HG03025 (cell line): ENCODE data around the gene PRDM5.

ENCODE experiments used
- ATAC-seq: cut with Tn5 transposase; IDR thresholded peaks from one replicate; pipeline ENCODE4 v1.9.1; 2021; ENCODE audit warnings: mild to moderate bottlenecking, moderate library complexity; ENCODE audit not compliant: unreplicated experiment, low FRiP score

Gene PRDM5

GRCh38 chr4:120922381-120923206 is at the start of gene PRDM5:
Gene PRDM5, minus strand, starts transcription at chr4:120922726. Its CDS starts 118 bp downstream, at chr4:120922608.
- no peak for ATAC-seq

- no peak for ATAC-seq
These were observed 49.4 kb upstream of the PRDM5 start for GRCh38 chr4:120971884-120972283.

GRCh38 chr4:120965938-120966337 is 43.4 kb upstream of the PRDM5 start:
- no peak for ATAC-seq

- no peak for ATAC-seq
These were observed 42.1 kb upstream of the PRDM5 start for GRCh38 chr4:120964596-120964995.

GRCh38 chr4:120963449-120963848 is 40.9 kb upstream of the PRDM5 start:
- ATAC-seq = no peak

GRCh38 chr4:120960656-120961267 is 38.2 kb upstream of the PRDM5 start:
- ATAC-seq = no peak

- ATAC-seq = no peak
These were observed 25.9 kb upstream of the PRDM5 start for GRCh38 chr4:120948382-120948781.

- ATAC-seq = no peak
These were observed 20.2 kb upstream of the PRDM5 start for GRCh38 chr4:120942776-120943175.

- no peak for ATAC-seq
These were observed 18.0 kb upstream of the PRDM5 start for GRCh38 chr4:120940547-120940946.

- ATAC-seq = no peak
These were observed 17.2 kb upstream of the PRDM5 start for GRCh38 chr4:120939693-120940092.

GRCh38 chr4:120929847-120930246 is 7.3 kb upstream of the PRDM5 start:
- no peak for ATAC-seq

GRCh38 chr4:120927801-120928409 is 5.4 kb upstream of the PRDM5 start:
- ATAC-seq = no peak

GRCh38 chr4:120926358-120927025 is 4.0 kb upstream of the PRDM5 start:
- ATAC-seq = no peak

- no peak for ATAC-seq
These were observed 2.4 kb upstream of the PRDM5 start for GRCh38 chr4:120924931-120925330.

GRCh38 chr4:120923207-120923522 is 639 bp upstream of the PRDM5 start:
- ATAC-seq = no peak

GRCh38 chr4:120921456-120922380 is 808 bp downstream of the PRDM5 start:
- no peak for ATAC-seq

- ATAC-seq = no peak
These were observed 1.9 kb downstream of the PRDM5 start for GRCh38 chr4:120920666-120921065.

- ATAC-seq = no peak
These were observed 3.2 kb downstream of the PRDM5 start for GRCh38 chr4:120919358-120919757.

GRCh38 chr4:120918788-120919187 is 3.7 kb downstream of the PRDM5 start:
- no peak for ATAC-seq

GRCh38 chr4:120918092-120918491 is 4.4 kb downstream of the PRDM5 start:
- no peak for ATAC-seq
